Lower leg skin (tissue), 3 donors: ENCODE results near the gene IDH2.

Experiments used
- POLR2A ChIP-seq, 2 donors: fragments of 450-650 bp; IDR thresholded peaks; one replicate each; pipeline ENCODE4 v1.6.1; 2016 to 2017; ENCODE audit warnings: antibody characterized with exemption in 2 of 2, mild to moderate bottlenecking in 1 of 2, moderate library complexity in 1 of 2
- TF ChIP-seq, protein P1 (sequence below), 3 donors: fragments of 450-650 bp; IDR thresholded peaks; one replicate each; pipeline ENCODE4 v1.5.1; 2016; ENCODE audit warnings: antibody characterized with exemption in 3 of 3, mild to moderate bottlenecking in 3 of 3, moderate library complexity in 2 of 3

DNA sequence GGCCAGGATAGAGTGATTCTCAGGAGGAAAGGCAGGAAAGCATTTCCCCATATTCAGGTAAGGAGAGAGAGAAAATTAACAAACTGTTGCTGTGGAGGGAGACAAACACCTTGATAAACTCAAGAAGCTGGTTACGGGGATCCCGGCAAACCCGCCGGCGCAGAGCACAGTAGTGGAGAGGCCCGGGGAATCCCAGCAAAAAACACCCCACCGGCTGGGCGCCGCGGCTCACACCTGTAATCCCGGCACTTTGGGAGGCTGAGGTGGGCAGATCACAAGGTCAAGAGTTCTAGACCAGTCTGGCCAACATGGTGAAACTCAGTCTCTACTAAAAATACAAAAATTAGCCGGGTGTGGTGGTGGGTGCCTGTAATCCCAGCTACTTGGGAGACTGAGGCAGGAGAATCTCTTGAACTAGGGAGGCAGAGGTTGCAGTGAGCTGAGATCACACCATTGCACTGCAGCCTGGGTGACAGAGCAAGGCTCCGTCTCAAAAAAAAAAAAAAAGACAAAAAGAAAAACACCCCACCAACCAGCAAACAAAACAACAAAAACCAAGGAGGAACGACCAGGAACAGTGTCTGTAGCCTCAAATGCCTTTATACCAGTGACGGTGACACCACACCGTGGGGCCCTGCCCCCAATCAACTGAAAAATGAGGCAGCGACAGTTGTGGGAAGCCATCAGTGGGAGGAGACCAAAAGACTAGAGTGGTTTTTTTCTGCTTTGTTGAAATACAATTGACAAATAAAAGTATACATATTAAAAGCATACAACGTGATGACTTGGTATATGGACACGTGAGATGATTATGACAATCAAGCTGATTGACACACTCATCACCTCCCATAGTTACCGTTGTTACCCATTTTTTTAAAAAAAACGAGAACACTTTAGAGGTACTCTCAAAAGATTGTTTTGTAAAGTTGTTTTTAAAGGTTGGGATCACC is 40.2 kb upstream of the IDH2 start:
- TF ChIP-seq, protein P1, sequence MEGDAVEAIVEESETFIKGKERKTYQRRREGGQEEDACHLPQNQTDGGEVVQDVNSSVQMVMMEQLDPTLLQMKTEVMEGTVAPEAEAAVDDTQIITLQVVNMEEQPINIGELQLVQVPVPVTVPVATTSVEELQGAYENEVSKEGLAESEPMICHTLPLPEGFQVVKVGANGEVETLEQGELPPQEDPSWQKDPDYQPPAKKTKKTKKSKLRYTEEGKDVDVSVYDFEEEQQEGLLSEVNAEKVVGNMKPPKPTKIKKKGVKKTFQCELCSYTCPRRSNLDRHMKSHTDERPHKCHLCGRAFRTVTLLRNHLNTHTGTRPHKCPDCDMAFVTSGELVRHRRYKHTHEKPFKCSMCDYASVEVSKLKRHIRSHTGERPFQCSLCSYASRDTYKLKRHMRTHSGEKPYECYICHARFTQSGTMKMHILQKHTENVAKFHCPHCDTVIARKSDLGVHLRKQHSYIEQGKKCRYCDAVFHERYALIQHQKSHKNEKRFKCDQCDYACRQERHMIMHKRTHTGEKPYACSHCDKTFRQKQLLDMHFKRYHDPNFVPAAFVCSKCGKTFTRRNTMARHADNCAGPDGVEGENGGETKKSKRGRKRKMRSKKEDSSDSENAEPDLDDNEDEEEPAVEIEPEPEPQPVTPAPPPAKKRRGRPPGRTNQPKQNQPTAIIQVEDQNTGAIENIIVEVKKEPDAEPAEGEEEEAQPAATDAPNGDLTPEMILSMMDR (IDR thresholded peaks at IDR 0.05) = no peak
- no peak for TF ChIP-seq POLR2A (IDR thresholded peaks at IDR 0.05)
